Psoas muscle (tissue), 8 donors: Measurements from ENCODE around the gene SPOCK3. TPM values are rescaled to one million over a fixed set of nuclear protein-coding genes. Genes with fewer than 3 reads are reported as not detected.
"Not testable (repeated sequence)": the region's sequence is repeated elsewhere in the genome, so short reads cannot be mapped to it uniquely, and the experiment has no call there.

Experiments used
- ATAC-seq, 4 donors: fragments of 200-7000 bp; cut with Tn5 transposase; one replicate each; pipeline ENCODE4 v1.9.1; 2020; ENCODE audit warnings: moderate library complexity in 3 of 4, mild to moderate bottlenecking in 2 of 4
- DNase-seq, 2 donors: peaks; one replicate each; pipeline ENCODE4 v3.0.0-alpha.2; 2020
- H3K27ac ChIP-seq: fragments of 200-600 bp; one replicate; pipeline ENCODE4 v1.8.0; 2022
- H3K27me3 ChIP-seq, 3 donors: fragments of 200-600 bp in 1 of 3; one replicate each; pipeline versions ENCODE4 v1.6.1 to v1.8.0; 2013 to 2022; ENCODE audit warnings: low read length in 2 of 3, mild to moderate bottlenecking in 2 of 3, moderate library complexity in 1 of 3; ENCODE audit not compliant: insufficient read depth in 3 of 3
- H3K36me3 ChIP-seq, 2 donors: fragments of 200-600 bp in 1 of 2; one replicate each; pipeline versions ENCODE4 v1.6.1 to v1.8.0; 2013 to 2022; ENCODE audit warnings: low read depth in 1 of 2, mild to moderate bottlenecking in 1 of 2, moderate library complexity in 1 of 2; ENCODE audit not compliant: insufficient read depth in 1 of 2
- H3K4me1 ChIP-seq: fragments of 200-600 bp; one replicate; pipeline ENCODE4 v1.8.0; 2022
- H3K4me3 ChIP-seq: fragments of 200-600 bp; one replicate; pipeline ENCODE4 v1.8.0; 2022; ENCODE audit warnings: mild to moderate bottlenecking
- H3K9me3 ChIP-seq: fragments of 200-600 bp; one replicate; pipeline ENCODE4 v1.8.0; 2022
- CTCF ChIP-seq: fragments of 200-600 bp; IDR thresholded peaks from one replicate; pipeline ENCODE4 v1.8.0; 2022; ENCODE audit warnings: antibody characterized with exemption
- WGBS, 3 donors: extraction: QIAGEN DNeasy Blood & Tissue Kit; methylation state at CpG; one replicate each; pipeline versions ENCODE4 v1.1.6 to v1.1.7; 2013; 5-methylcytosine and 5-hydroxymethylcytosine counted together
- intact Hi-C, 2 donors: fragments of 100-400 bp; cut with DNase I; formaldehyde crosslinking; loops; one replicate each; pipeline versions ENCODE4 v1.11.0 to v1.14.2; 2022
- polyA plus RNA-seq, 3 donors: library from polyadenylated mRNA; stranded (reverse); fragments of 200-250 nt; gene quantifications; one replicate each; pipeline ENCODE4 v1.2.3, GENCODE V29; 2013
- total RNA-seq, 4 donors: library from RNA; stranded (reverse); fragmentation: NEBNext Ultra II Directional in 2 of 4; extraction: Animal tissue kit (Norgen Biotek cat#: 25700) in 2 of 4; gene quantifications; one replicate each; pipeline versions ENCODE4 v1.2.1 to v1.2.4, GENCODE V29; 2021 to 2023
- donor health status: healthy with polysubstance abuse.
- donor health status: DM: no; HTN: no; CAD: no; lungs with moderate emphysema.
- donor health status: Bipolar disorder and iron deficiency.
- donor health status: healthy.
- donor health status: DM: yes; HTN: yes; CAD: no.
- donor health status: DM: no; HTN: no; CAD: no.
- donor health status: DM: no; HTN: no; CAD: no.
- donor health status: DM: yes; HTN: yes; CAD: no.

SPOCK3 gene
- total and polyA plus RNA-seq, 7 donors = 0.09 to 1.0 (median 0.11) TPM; not detected in 4

DNA sequence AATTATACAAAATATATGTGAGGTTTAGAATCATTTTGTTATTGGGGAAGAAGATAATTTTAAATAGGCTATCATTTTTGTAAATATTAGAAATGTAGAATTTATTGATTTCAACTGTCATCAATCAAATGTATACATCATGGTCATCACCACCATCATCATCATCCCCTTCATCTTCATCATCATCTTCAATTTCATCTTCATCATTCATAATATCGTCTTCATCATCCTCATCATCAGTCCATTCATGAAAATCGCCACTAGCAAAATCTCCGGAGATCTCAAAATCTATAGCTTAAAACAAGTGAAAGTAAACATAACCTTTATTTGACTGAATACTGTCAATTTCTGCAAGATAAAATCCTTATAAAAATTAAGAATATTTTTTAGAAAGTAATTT lies 499.5 kb downstream of the SPOCK3 start:
- Histone ChIP-seq H3K4me1 (no peaks in the 10 kb centered on the region), H3K27me3 (no peaks in the 10 kb centered on the region), H3K9me3 (no peaks in the 10 kb centered on the region), H3K27ac (no peak overlapping the region), H3K4me3 (no peak overlapping the region), H3K36me3 (no peaks in the 10 kb centered on the region)
- no peak for ATAC-seq
- intact Hi-C loops = no loop called here
- no peak for DNase-seq
- 91 to 94% (median 93%) methylated on average over 3 of the region's 3 CpGs for WGBS, 3 donors
- TF ChIP-seq CTCF = no peak

DNA sequence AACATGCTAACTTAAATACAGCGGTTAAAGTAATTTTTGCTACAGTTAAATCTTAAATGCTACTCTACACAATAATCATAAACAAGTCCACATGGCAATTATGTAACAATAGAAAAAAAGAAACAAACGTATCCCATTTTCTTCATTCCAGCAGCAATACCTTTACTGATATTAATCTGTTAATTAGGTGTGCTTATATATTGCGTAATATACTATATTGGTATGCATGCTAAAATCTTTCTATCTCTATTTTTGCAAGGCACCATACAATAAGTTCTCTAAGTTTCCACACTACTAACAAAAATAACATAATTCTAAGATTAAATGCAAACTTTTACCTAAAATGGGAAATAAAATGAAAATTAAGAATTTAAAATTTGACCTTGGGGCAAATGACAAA lies 500.6 kb downstream of the SPOCK3 start:
- 73 to 90% (median 86%) methylated on average over 3 of the region's 3 CpGs for WGBS, 3 donors

DNA sequence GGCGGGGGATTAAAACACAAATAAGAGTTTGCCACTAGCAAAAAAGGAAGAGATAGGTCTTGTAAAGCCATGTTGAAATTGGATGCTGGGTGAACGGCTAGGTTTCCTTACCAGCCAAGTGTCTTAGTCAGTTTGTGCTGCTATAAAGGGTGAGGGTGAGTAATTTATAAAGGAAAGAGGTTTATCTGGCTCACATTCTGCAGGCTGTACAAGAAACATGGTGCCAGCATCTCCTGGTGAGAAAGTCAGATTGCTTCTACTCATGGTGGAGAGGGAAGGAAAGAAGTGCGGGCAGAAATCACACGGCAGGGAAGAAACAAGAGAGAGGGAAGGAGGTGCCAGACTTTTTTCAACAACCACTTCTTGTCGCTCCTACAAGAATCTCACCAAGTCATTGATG lies 507.5 kb downstream of the SPOCK3 start:
- TF ChIP-seq CTCF = no peak

More for the DNA sequence above, 500.6 kb downstream of the SPOCK3 start:
- Histone ChIP-seq H3K36me3 (no peaks in the 10 kb centered on the region), H3K27me3 (no peaks in the 10 kb centered on the region), H3K27ac (no peak overlapping the region), H3K4me3 (no peak overlapping the region), H3K4me1 (no peaks in the 10 kb centered on the region), H3K9me3 (no peaks in the 10 kb centered on the region)
- intact Hi-C loops = no loop called here
- DNase-seq (no peak), ATAC-seq (no peak)
- no peak for TF ChIP-seq CTCF

DNA sequence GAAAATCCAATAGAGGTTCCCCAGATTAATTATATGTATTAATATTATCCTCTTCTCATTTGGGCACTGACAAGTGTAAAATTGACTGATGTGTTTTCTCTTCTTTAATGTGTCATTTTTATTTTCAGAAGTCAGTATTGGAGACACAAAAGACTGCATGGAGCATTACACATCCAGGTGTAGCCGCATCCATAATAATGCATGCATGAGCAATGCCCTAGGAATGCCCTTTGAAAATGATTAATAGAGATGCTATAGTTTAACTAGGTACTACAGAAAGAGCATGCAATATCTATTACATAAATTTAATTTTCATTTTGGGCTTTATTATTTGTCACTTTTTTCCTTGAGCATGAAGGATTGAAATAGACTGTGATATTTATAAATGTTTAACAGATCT lies 509.9 kb downstream of the SPOCK3 start:
- Histone ChIP-seq H3K4me1 (no peaks in the 10 kb centered on the region), H3K4me3 (no peak overlapping the region), H3K9me3 (no peaks in the 10 kb centered on the region), H3K36me3 (no peaks in the 10 kb centered on the region), H3K27ac (no peak overlapping the region), H3K27me3 (no peaks in the 10 kb centered on the region)
- no peak for ATAC-seq
- intact Hi-C loops = no loop called here
- WGBS, 3 donors = 84 to 89% (median 89%) methylated on average over 1 of the region's 1 CpG
- DNase-seq = no peak
- TF ChIP-seq CTCF = no peak

More for the DNA sequence above, 507.5 kb downstream of the SPOCK3 start:
- H3K27ac ChIP-seq = no peak overlapping the region
- no peaks in the 10 kb centered on the region for H3K36me3 ChIP-seq
- WGBS, 3 donors = 71 to 80% (median 76%) methylated on average over 3 to 5 of the region's 5 CpGs
- H3K4me1 ChIP-seq = no peaks in the 10 kb centered on the region
- no peaks in the 10 kb centered on the region for H3K27me3 ChIP-seq
- intact Hi-C loops = no loop called here
- H3K9me3 ChIP-seq = no peaks in the 10 kb centered on the region
- DNase-seq (no peak), ATAC-seq (no peak)
- H3K4me3 ChIP-seq = no peak overlapping the region

DNA sequence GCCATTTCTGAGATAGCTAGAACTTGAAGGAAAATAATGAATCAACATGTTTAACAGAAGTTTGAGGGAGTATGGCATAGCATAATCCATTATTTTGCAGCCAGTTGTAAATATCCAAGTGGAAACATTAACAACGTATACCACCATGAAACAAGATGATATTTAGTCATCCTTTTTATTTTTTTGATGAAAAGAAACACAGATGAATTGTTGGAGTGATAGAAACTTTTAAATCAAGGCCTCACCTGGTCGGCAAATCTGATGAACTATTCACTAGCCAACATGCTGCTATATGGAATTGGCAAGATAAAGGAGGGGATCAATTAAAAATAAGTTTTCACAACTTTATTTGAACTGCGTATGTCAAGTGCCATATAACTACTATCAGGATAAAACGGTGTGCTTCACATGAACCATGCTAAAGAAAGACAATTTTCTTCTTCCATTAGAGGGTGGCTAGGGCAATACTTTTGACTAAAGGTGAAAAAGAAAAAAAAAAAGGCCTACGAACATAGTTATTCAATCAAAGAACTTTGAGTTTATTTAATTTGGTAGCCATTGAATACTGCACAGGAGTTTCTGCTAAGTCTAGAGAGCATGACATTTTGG lies 510.7 kb downstream of the SPOCK3 start:
- H3K27ac ChIP-seq = no peak overlapping the region
- WGBS, 3 donors = 80 to 86% (median 82%) methylated on average over 5 of the region's 5 CpGs
- H3K4me1 ChIP-seq = no peaks in the 10 kb centered on the region
- TF ChIP-seq CTCF = no peak
- H3K36me3 ChIP-seq = no peaks in the 10 kb centered on the region
- H3K9me3 ChIP-seq = no peaks in the 10 kb centered on the region
- H3K4me3 ChIP-seq = no peak overlapping the region
- intact Hi-C loops = no loop called here
- ATAC-seq (no peak), DNase-seq (no peak)
- no peaks in the 10 kb centered on the region for H3K27me3 ChIP-seq

- H3K27ac ChIP-seq, H3K4me1 ChIP-seq, intact Hi-C loops, DNase-seq, ATAC-seq, H3K27me3 ChIP-seq, H3K36me3 ChIP-seq, H3K4me3 ChIP-seq: not testable (repeated sequence)
- H3K9me3 ChIP-seq = peaks cover 11% of the 10 kb centered on the region
- 86 to 89% (median 88%) methylated on average over 11 to 12 of the region's 12 CpGs for WGBS, 3 donors
These were observed 518.3 kb downstream of the SPOCK3 start for GRCh38 chr4:166715748-166716713.
